GM12873 (cell line): Measurements from ENCODE around the gene FNDC1.

Source experiments
- CTCF ChIP-seq: IDR thresholded peaks from 2 replicates; pipeline ENCODE4 v1.5.1; 2012; ENCODE audit warnings: low read depth, mild to moderate bottlenecking, moderate library complexity, low read length, control low read depth; ENCODE audit not compliant: insufficient read depth; ENCODE audit errors: missing control alignments

Gene FNDC1

GRCh38 chr6:159268511-159268910 is 99.3 kb downstream of the FNDC1 start:
- no peak for TF ChIP-seq CTCF

- no peak for TF ChIP-seq CTCF
These were observed 102.1 kb downstream of the FNDC1 start for GRCh38 chr6:159271257-159271656.

GRCh38 chr6:159278626-159279025 is 109.4 kb downstream of the FNDC1 start:
- TF ChIP-seq CTCF = no peak

GRCh38 chr6:159279790-159280277 is 110.6 kb downstream of the FNDC1 start:
- no peak for TF ChIP-seq CTCF

- TF ChIP-seq CTCF = no peak
These were observed 113.2 kb downstream of the FNDC1 start for GRCh38 chr6:159282421-159282820.

GRCh38 chr6:159298840-159299239 is 129.6 kb downstream of the FNDC1 start:
- TF ChIP-seq CTCF = peak; percentile 38

GRCh38 chr6:159299566-159299965 is 130.4 kb downstream of the FNDC1 start:
- TF ChIP-seq CTCF = no peak
